HEK293 (cell line): Measurements from ENCODE around the gene HP1BP3.

Experiments
- MZF1 ChIP-seq: fragments of 450-650 bp; formaldehyde crosslinking; IDR thresholded peaks from 2 replicates; pipeline ENCODE4 v1.5.1; 2017; ENCODE audit warnings: missing biosample characterization, missing genetic modification characterization, borderline replicate concordance
- TCF7L2 ChIP-seq: IDR thresholded peaks from 2 replicates; pipeline ENCODE4 v1.6.1; 2011; ENCODE audit warnings: low read depth, mild to moderate bottlenecking, inconsistent platforms, low read length, moderate library complexity, borderline replicate concordance
- YY1 ChIP-seq: fragments of 450-650 bp; formaldehyde crosslinking; IDR thresholded peaks from 2 replicates; pipeline ENCODE4 v1.5.1; 2018; ENCODE audit warnings: missing biosample characterization, missing genetic modification characterization
- ZBTB1 ChIP-seq: fragments of 450-650 bp; formaldehyde crosslinking; IDR thresholded peaks from 2 replicates; pipeline ENCODE4 v1.5.1; 2016; ENCODE audit warnings: missing biosample characterization, missing genetic modification characterization
- ZNF514 ChIP-seq: fragments of 450-650 bp; formaldehyde crosslinking; IDR thresholded peaks from 2 replicates; pipeline ENCODE4 v1.5.1; 2016; ENCODE audit warnings: missing biosample characterization, missing genetic modification characterization
- ZNF544 ChIP-seq: fragments of 450-650 bp; formaldehyde crosslinking; IDR thresholded peaks from 2 replicates; pipeline ENCODE4 v1.5.0; 2017; ENCODE audit warnings: missing biosample characterization, missing genetic modification characterization
- TF ChIP-seq, protein P1 (sequence below): fragments of 450-650 bp; formaldehyde crosslinking; IDR thresholded peaks from 2 replicates; pipeline ENCODE4 v1.5.1; 2016; ENCODE audit warnings: missing biosample characterization, missing genetic modification characterization

DNA sequence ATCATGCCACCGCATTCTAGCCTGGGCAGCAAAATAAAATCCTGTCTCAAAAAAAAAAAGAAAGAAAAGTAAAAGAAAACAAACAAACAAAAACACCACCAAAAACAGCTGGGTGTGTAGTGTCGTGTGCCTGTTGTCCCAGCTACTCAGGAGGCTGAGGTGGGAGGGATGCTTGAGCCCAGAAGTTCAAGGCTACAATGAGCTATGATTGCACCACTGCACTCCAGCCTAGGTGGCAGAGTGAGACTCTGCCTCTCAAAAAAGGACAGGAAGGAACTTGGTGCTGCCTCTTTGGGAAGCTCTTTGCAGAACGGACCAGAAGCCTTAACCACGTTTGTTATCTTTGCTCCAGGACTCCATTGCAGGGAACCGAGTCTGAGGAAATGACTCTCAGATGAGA, 80.3 kb downstream of the HP1BP3 start:
- TF ChIP-seq YY1 (no peak), ZNF544 (tag by site-specific recombination) (no peak), TCF7L2 (no peak), ZNF514 (tag by site-specific recombination) (no peak), MZF1 (tag by site-specific recombination) (no peak), ZBTB1 (tag by site-specific recombination) (no peak)
- TF ChIP-seq, protein P1, sequence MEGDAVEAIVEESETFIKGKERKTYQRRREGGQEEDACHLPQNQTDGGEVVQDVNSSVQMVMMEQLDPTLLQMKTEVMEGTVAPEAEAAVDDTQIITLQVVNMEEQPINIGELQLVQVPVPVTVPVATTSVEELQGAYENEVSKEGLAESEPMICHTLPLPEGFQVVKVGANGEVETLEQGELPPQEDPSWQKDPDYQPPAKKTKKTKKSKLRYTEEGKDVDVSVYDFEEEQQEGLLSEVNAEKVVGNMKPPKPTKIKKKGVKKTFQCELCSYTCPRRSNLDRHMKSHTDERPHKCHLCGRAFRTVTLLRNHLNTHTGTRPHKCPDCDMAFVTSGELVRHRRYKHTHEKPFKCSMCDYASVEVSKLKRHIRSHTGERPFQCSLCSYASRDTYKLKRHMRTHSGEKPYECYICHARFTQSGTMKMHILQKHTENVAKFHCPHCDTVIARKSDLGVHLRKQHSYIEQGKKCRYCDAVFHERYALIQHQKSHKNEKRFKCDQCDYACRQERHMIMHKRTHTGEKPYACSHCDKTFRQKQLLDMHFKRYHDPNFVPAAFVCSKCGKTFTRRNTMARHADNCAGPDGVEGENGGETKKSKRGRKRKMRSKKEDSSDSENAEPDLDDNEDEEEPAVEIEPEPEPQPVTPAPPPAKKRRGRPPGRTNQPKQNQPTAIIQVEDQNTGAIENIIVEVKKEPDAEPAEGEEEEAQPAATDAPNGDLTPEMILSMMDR = no peak
